SKM-1 (cell line): ENCODE data around the gene CLIP1.
"Not testable (repeated sequence)": the region's sequence is repeated elsewhere in the genome, so short reads cannot be mapped to it uniquely, and the experiment has no call there.

Experiments
- DNase-seq: peaks from one replicate; lab custom pipeline; 2025; ENCODE audit not compliant: unreplicated experiment; lab: John Stamatoyannopoulos, UW

The CLIP1 gene

DNA sequence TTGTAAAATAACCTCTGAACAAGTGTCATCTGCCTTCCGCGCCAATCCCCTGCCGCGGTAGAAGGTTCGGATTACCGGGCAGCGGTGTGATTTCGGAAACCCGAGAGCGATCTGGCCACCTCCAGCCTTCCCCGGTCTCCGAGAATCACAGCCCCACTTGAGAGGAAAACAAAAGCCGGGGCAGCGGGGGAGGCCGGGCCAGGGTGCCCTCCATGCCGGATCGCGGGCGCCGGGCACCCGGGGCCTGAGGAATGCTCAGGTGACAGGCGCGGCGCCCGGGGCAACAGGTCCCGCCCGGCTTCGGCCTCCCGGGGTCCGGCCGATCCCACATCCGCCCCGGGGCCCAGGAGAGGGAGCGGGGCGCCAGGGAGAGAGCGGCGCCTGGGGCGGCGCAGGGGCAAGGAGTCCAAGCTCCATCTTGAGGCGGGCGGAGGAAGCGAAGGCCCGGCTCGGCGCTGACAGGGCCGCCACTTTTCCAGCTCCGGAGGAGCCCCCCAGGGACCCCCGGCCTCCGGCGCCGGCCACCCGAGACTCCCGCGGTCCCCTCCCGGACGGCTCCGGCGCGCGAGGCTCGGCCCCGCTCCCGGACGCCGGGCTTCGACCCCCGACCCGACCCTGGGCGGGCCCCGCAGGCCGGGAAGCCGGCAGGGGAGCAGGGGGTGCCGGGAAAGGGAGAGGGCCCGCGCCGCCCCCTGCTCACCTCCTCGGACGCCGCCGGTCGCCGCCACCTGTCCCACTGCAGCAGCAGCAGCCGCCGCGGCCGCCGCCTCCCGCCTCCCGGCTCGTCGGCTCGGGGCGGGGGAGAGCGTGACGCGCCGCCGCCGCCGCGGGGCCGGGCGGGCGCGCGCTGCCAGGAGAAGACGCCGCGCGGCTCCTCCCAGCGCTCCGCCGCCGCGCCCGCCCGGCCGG lies at the start of gene CLIP1:
Gene CLIP1, minus strand, starts transcription at position 849 of the 909 bp plus-strand sequence. CDS start 42,217 bp downstream, outside the sequence.
- DNase-seq, result no peak

DNA sequence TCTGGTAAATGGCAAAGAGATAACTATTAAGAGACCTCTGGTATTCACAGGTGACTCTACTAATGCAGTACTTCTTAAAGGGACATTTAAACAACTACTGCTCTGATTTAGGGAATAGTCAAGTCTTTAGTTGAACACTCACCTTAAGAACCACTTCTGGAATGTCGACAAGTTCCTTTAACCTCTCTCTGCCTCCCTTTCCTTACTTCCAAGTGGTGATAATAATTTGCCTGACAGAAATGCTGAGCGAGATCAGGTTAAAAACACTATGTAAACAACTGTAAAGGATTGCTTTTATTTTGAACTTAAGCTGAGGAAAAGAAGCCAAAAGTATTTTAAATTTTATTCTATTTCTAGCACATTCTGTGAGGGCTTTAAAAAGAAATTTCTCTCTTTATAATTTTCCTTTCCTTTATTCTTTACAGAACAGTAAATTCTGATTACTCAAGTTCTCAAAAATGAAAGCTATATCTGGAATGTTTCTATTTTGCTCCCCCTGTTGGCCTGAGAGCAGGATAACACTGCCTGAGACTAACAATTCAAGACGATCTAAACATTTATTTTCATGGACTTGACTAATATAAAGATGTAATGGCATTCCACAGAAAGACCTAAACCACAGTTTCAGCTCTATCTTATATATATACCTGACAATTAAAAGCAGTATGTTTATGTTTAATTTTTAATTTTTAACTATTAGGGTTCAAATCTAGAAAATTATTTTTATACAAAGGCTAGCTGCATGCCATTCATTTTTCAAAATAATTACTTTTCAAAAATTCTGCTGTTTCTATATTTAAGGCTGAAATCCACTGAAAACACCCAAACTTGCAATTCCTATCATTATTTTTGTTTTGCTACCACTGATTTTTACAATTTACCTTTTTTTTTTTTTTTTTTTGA lies 49.1 kb upstream of the CLIP1 start:
- no peak for DNase-seq

- not testable (repeated sequence) for DNase-seq
Measured at GRCh38 chr12:122470576-122470975, 48.1 kb upstream of the CLIP1 start.

DNA sequence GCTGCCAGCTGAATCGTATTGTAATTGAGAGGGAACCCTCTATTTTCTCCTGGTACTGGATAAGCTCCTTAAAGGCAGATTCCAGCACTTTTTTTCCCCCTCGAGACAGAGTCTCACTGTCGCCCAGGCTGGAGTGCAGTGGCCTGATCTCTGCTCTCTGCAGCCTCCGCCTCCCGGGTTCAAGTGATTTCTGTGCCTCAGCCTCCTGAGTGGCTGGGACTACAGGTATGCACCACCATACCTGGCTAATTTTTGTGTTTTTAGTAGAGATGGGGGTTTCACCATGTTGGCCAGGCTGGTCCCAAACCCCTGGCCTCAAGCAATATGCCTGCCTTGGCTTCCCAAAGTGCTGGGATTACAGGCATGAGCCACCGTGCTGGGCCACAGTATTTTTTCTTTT lies 47.4 kb upstream of the CLIP1 start:
- not testable (repeated sequence) for DNase-seq

- DNase-seq, result no peak
Measured at GRCh38 chr12:122467983-122468382, 45.5 kb upstream of the CLIP1 start.

GRCh38 chr12:122464317-122465042 lies 42.0 kb upstream of the CLIP1 start:
- not testable (repeated sequence) for DNase-seq

- no peak for DNase-seq
Measured at GRCh38 chr12:122460641-122461040, 38.2 kb upstream of the CLIP1 start.

GRCh38 chr12:122460061-122460460 lies 37.6 kb upstream of the CLIP1 start:
- no peak for DNase-seq

- DNase-seq, result no peak
Measured at GRCh38 chr12:122459211-122459610, 36.7 kb upstream of the CLIP1 start.

GRCh38 chr12:122458105-122459035 lies 35.9 kb upstream of the CLIP1 start:
- no peak for DNase-seq

GRCh38 chr12:122457627-122458026 lies 35.2 kb upstream of the CLIP1 start:
- DNase-seq, result no peak

DNA sequence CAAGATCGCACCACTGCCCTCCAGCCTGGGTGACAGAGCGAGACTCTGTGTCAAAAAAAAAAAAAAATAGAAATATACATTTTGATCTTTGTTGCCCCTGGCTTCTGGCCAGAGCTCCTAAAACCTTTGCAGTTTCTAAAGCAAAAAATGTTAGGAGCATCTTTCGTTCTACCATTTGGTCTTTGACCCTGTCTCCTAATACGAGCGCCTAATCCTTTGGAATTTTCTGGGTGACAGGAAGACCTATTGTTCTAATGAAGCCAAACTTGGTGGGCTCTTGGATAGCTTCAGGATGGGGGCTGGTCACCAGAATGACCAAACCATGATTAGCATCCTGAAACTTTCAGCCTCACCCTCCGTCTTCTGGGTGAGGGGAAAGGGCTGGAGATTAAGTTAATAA lies 32.3 kb upstream of the CLIP1 start:
- no peak for DNase-seq

DNA sequence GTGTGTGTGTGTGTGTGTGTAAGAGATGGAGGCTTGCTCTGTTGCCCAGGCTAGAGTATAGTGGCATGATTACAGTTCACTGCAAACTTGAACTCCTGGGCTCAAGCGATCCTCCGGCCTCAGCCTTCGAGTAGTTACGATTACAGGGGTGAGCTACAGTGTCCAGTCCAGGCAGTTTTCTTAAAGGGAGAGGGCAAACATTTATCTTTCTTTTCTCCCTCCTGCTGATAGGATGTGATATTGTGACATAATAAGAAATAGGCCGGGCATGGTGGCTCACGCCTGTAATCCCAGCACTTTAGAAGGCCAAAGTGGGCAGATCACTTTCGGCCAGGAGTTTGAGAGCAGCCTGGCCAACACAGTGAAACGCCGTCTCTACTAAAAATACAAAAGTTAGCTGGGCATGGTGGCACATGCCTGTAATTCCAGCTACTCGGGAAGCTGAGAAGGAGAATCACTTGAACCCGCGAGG lies 31.8 kb upstream of the CLIP1 start:
- DNase-seq, result no peak

DNA sequence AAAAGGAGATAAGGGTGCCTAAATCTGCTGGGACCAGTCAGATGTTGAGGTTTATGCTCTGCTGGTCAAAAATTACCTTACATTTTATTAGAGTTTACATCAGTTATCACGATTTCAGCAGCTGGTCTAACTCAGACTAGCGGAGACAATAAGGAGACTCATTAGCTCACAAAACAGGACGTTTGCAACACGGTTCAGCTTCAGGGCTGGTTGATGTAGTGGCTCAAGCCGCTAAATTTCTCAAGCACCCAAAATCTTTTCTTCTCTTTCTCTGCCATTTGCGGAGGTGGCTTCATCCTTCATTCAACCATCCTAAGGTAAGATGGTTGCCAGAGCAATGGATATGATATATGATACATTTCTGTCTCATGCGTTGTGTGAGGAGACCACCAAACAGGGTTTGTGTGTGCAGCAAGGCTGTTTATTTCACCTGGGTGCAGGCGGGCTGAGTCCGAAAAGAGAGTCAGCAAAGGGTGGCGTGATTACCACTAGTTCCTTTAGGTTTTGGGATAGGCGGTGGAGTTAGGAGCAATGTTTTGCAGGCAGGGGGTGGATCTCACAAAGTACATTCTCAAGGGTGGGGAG lies 30.3 kb upstream of the CLIP1 start:
- no peak for DNase-seq

GRCh38 chr12:122449317-122449716 lies 26.8 kb upstream of the CLIP1 start:
- DNase-seq, result no peak

GRCh38 chr12:122447825-122448224 lies 25.4 kb upstream of the CLIP1 start:
- DNase-seq, result not testable (repeated sequence)

- DNase-seq, result not testable (repeated sequence)
Measured at GRCh38 chr12:122446390-122446789, 23.9 kb upstream of the CLIP1 start.

GRCh38 chr12:122444071-122444470 lies 21.6 kb upstream of the CLIP1 start:
- not testable (repeated sequence) for DNase-seq

GRCh38 chr12:122438822-122439221 lies 16.4 kb upstream of the CLIP1 start:
- DNase-seq, result not testable (repeated sequence)
